ENCODE measurements around the gene CACNA1E.

CACNA1E gene

GRCh38 chr1:181445436-181445835 is 37.9 kb upstream of the CACNA1E start:
- Histone ChIP-seq H3K27me3 (ENCODE audit: insufficient read depth, low read length, poor library complexity, severe bottlenecking) (no peaks in the 10 kb centered on the region), H4K20me1 (ENCODE audit: insufficient read depth, low read length, poor library complexity, severe bottlenecking) (no peaks in the 10 kb centered on the region), H2AFZ (ENCODE audit: low read length) (no peak overlapping the region), H3K36me3 (ENCODE audit: insufficient read depth, low read length) (no peaks in the 10 kb centered on the region), H3K79me2 (ENCODE audit: insufficient read depth, low read length) (no peaks in the 10 kb centered on the region), H3K9me3 (ENCODE audit: insufficient read depth, low read depth, low read length) (no peaks in the 10 kb centered on the region), H3K4me1 (ENCODE audit: insufficient read depth, low read length, poor library complexity, severe bottlenecking) (no peaks in the 10 kb centered on the region), H3K9me2 (replicated peaks; ENCODE audit: low read depth, low read length) (no peaks in the 10 kb centered on the region), H3K4me3 (ENCODE audit: low read length, poor library complexity, severe bottlenecking) (no peak overlapping the region), H3F3A (ENCODE audit: low read depth) (no peaks in the 10 kb centered on the region), H3K9ac (ENCODE audit: low read depth, low read length, poor library complexity, severe bottlenecking) (no peak overlapping the region), H3K4me2 (ENCODE audit: low read depth, low read length, poor library complexity, severe bottlenecking) (no peak overlapping the region)
- TF ChIP-seq CTCF (conservative IDR thresholded peaks at IDR 0.05; ENCODE audit: low read length), result no peak
- TF ChIP-seq EZH2phosphoT487 (IDR thresholded peaks at IDR 0.05; ENCODE audit: borderline replicate concordance), result no peak

GRCh38 chr1:181448461-181448860 is 34.9 kb upstream of the CACNA1E start:
- H2AFZ ChIP-seq (ENCODE audit: low read length), result no peak overlapping the region
- no peak overlapping the region for H3K4me2 ChIP-seq (ENCODE audit: low read depth, low read length, poor library complexity, severe bottlenecking)
- no peaks in the 10 kb centered on the region for H3K9me2 ChIP-seq (replicated peaks; ENCODE audit: low read depth, low read length)
- H3K36me3 ChIP-seq (ENCODE audit: insufficient read depth, low read length), result no peaks in the 10 kb centered on the region
- H3K4me3 ChIP-seq (ENCODE audit: low read length, poor library complexity, severe bottlenecking), result no peak overlapping the region
- H3K4me1 ChIP-seq (ENCODE audit: insufficient read depth, low read length, poor library complexity, severe bottlenecking), result no peaks in the 10 kb centered on the region
- no peaks in the 10 kb centered on the region for H3K27me3 ChIP-seq (ENCODE audit: insufficient read depth, low read length, poor library complexity, severe bottlenecking)
- H3K9me3 ChIP-seq (ENCODE audit: insufficient read depth, low read depth, low read length), result no peaks in the 10 kb centered on the region
- TF ChIP-seq EZH2phosphoT487 (IDR thresholded peaks at IDR 0.05; ENCODE audit: borderline replicate concordance) (no peak), CTCF (conservative IDR thresholded peaks at IDR 0.05; ENCODE audit: low read length) (no peak)
- no peaks in the 10 kb centered on the region for H3F3A ChIP-seq (ENCODE audit: low read depth)
- H3K79me2 ChIP-seq (ENCODE audit: insufficient read depth, low read length), result no peaks in the 10 kb centered on the region
- no peak overlapping the region for H3K9ac ChIP-seq (ENCODE audit: low read depth, low read length, poor library complexity, severe bottlenecking)
- no peaks in the 10 kb centered on the region for H4K20me1 ChIP-seq (ENCODE audit: insufficient read depth, low read length, poor library complexity, severe bottlenecking)

- no peak overlapping the region for H3K4me2 ChIP-seq (ENCODE audit: low read depth, low read length, poor library complexity, severe bottlenecking)
- H3K79me2 ChIP-seq (ENCODE audit: insufficient read depth, low read length), result no peaks in the 10 kb centered on the region
- H3K36me3 ChIP-seq (ENCODE audit: insufficient read depth, low read length), result no peaks in the 10 kb centered on the region
- H3K9me2 ChIP-seq (replicated peaks; ENCODE audit: low read depth, low read length), result no peaks in the 10 kb centered on the region
- H3K9ac ChIP-seq (ENCODE audit: low read depth, low read length, poor library complexity, severe bottlenecking), result no peak overlapping the region
- H3K27me3 ChIP-seq (ENCODE audit: insufficient read depth, low read length, poor library complexity, severe bottlenecking), result no peaks in the 10 kb centered on the region
- no peaks in the 10 kb centered on the region for H3F3A ChIP-seq (ENCODE audit: low read depth)
- no peaks in the 10 kb centered on the region for H3K4me1 ChIP-seq (ENCODE audit: insufficient read depth, low read length, poor library complexity, severe bottlenecking)
- TF ChIP-seq EZH2phosphoT487 (IDR thresholded peaks at IDR 0.05; ENCODE audit: borderline replicate concordance), result no peak
- TF ChIP-seq CTCF (conservative IDR thresholded peaks at IDR 0.05; ENCODE audit: low read length), result no peak
- no peaks in the 10 kb centered on the region for H4K20me1 ChIP-seq (ENCODE audit: insufficient read depth, low read length, poor library complexity, severe bottlenecking)
- H2AFZ ChIP-seq (ENCODE audit: low read length), result no peak overlapping the region
- H3K4me3 ChIP-seq (ENCODE audit: low read length, poor library complexity, severe bottlenecking), result no peak overlapping the region
- H3K9me3 ChIP-seq (ENCODE audit: insufficient read depth, low read depth, low read length), result no peaks in the 10 kb centered on the region
Measured at GRCh38 chr1:181451661-181452230, 31.6 kb upstream of the CACNA1E start.

Data from Loucy (cell line).